ENCODE results near the gene F2R.
"Not testable (repeated sequence)": the region's sequence is repeated elsewhere in the genome, so short reads cannot be mapped to it uniquely, and the experiment has no call there.

F2R gene

GRCh38 chr5:76717222-76718083, 1.5 kb downstream of the F2R start:
- DNase-seq (ENCODE audit: extremely low read depth in 1 of 2, low read depth in 1 of 2): no peak

GRCh38 chr5:76718381-76718832, 2.5 kb downstream of the F2R start:
- DNase-seq (ENCODE audit: extremely low read depth in 1 of 2, low read depth in 1 of 2): no peak

- DNase-seq (ENCODE audit: extremely low read depth in 1 of 2, low read depth in 1 of 2): no peak
These were observed 3.0 kb downstream of the F2R start for GRCh38 chr5:76718880-76719279.

GRCh38 chr5:76720988-76721569, 5.2 kb downstream of the F2R start:
- no peak for DNase-seq (ENCODE audit: extremely low read depth in 1 of 2, low read depth in 1 of 2)

DNA sequence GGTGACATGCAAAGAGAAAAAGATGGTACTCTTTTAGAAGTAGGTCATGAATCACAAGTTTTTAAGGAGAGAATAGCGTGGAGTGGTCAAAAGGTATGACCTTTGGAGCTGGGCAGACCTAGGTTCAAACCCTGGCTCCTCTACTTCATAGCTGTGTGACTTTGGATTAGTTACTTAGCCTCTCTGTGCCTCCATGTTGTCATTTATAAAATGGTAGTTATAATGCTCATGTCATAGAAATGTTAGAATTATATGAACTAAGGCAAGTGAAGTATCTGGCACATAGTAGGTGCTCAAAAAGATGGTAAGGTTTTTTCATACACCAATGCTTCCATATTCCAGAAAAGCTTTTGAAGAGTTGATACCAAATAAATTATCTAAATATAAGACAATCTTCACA, 7.3 kb downstream of the F2R start:
- DNase-seq (ENCODE audit: extremely low read depth in 1 of 2, low read depth in 1 of 2): no peak

DNA sequence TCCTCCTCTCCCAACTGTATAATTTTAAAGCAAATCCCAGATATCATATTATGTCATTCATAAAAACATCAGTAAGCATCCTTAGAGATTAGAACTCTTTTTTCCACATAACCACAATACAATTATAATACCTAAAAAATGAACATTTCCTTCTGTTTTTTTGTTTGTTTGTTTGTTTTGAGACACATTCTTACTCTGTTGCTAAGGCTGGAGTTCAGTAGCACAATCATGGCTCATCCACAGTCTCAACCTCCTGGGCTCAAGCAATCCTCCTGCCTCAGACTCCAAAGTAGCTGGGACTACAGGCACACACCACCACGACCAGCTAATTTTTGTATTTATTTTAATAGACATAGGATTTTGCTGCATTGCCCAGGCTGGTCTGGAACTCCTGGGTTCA, 8.0 kb downstream of the F2R start:
- no peak for DNase-seq (ENCODE audit: extremely low read depth in 1 of 2, low read depth in 1 of 2)

DNA sequence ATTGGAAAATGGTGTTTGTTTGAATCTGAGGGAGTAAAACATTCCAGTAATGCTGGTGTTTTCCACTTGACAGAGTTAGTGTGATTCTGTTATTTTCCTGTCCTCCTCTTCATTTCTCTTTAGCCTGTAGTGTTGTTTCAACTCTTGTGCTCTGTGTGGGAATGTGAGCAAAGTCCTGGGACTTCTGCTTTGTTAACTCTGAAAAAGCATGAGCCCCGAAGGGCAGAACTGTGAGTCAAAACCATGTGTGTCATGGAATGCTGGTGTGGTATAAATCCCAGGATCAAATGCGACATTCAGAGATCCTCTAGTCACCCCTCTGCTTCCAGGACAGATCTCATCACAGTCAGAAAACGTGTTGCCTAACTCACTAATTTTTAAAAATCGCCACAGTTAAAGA, 8.9 kb downstream of the F2R start:
- DNase-seq (ENCODE audit: extremely low read depth in 1 of 2, low read depth in 1 of 2): no peak

- no peak for DNase-seq (ENCODE audit: extremely low read depth in 1 of 2, low read depth in 1 of 2)
These were observed 13.0 kb downstream of the F2R start for GRCh38 chr5:76728965-76729364.

DNA sequence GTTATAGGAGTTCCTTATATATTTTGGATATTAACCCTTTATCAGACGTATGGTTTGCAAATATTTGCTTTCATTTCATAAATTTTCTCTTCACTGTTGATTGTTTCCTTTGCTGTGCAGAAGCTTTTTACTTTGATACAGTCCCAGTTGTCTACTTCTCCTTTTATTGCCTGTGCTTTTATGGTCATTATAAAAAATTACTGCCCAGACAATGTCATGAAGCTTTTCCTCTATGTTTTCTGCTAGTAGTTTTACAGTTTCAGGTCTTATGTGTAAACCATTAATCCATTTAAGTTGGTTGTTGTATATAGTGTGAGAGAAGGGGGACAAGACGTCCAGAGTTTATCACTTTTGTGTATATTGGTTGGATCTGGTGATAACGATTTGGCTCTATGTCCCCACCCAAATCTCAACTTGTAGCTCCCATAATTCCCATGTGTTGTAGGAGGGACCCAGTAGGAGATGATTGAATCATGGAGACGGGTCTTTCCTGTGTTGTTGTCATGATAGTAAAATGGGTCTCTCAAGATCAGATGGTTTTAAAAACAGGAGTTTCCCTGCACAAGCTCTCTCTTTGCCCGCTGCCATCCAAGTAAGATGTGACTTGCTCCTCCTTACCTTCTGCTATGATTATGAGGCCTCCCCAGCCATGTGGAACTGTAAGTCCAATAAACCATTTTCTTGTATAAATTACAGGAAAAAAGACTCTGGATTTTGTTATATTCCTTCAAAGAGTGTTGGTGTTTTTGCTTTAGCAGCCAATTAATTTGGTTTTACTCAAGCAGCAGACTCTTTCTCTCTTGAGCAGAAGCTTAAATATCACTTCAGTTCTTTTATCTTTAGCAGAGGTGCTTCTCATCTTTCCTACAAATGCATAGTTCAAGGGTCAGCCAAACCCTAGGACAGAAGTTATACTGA, 13.7 kb downstream of the F2R start:
- no peak for DNase-seq (ENCODE audit: extremely low read depth in 1 of 2, low read depth in 1 of 2)

GRCh38 chr5:76732405-76733048, 16.6 kb downstream of the F2R start:
- DNase-seq (ENCODE audit: extremely low read depth in 1 of 2, low read depth in 1 of 2): no peak

GRCh38 chr5:76733049-76733417, 17.1 kb downstream of the F2R start:
- DNase-seq (ENCODE audit: extremely low read depth in 1 of 2, low read depth in 1 of 2): peak in 1 of 2 donors; percentile 24

DNA sequence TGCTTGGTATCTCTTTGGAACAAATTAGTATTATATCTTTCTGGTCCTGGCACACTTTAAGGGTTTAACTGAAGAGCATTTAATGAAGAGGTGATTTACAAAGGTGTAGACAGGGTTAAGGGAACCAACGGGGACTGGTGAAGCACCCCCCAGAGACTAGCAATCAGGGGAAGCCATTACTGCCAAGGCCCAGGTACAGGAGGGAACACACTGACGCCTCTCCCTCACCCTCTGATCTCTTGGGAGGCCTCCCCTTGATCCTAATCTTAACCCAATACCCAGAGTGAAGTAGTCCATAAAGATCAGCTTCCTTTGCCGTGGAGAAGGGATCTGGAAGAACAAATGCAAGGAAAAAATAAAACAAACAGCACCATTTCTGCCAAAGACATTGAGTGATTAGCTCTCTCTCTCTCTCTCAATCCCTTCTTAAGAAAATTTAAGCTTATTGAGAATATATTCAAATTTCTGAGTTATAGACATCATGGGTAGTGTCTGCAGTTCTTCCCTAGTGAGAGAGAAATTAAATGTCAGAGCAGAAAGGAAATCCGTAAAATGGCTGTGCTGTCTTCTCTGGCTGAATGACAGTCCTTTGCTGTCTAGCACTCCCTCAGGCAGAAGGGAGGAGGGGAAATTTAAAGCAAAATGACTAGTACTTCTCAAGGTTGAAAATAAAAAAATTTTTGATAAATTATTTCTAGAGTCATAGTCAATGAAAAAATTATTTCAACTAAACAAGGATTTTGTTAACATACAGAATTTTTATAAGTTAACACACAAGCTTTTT, 20.0 kb downstream of the F2R start:
- no peak for DNase-seq (ENCODE audit: extremely low read depth in 1 of 2, low read depth in 1 of 2)

GRCh38 chr5:76736679-76737556, 21.0 kb downstream of the F2R start:
- no peak for DNase-seq (ENCODE audit: extremely low read depth in 1 of 2, low read depth in 1 of 2)

DNA sequence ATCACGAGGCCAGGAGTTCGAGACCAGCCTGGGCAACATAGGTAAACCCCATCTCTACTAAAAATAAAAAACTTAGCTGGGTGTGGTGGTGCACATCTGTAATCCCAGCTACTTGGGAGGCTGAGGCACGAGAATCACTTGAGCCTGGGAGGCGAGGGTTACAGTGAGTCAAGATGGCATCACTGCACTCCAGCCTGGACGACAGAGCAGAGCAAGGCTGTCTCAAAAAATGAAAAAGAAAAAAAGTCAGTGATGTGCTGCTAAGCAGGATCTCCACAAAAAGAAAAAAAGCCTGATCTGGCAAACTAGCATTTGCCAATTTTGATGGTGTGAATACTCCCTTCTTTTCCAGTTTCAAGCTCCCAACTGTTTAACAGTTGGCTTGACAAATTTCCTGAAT, 21.9 kb downstream of the F2R start:
- DNase-seq (ENCODE audit: extremely low read depth in 1 of 2, low read depth in 1 of 2): no peak

DNA sequence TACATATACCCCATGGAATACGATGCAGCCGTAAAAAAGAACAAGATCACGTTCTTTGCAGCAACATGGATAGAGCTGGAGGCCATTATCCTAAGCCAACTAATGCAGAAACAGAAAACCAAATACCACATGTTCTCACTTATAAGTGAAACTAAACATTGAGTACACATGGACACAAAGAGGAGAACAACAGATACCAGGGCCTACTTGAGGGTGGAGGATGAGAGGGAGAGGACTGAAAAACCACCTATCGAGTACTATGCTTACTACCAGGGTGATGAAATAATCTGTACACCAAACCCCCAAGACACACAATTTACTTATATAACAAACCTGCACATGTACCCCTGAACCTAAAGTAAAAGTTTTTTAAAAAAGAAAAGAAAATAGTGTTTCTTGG, 25.6 kb downstream of the F2R start:
- not testable (repeated sequence) for DNase-seq (ENCODE audit: extremely low read depth in 1 of 2, low read depth in 1 of 2)

DNA sequence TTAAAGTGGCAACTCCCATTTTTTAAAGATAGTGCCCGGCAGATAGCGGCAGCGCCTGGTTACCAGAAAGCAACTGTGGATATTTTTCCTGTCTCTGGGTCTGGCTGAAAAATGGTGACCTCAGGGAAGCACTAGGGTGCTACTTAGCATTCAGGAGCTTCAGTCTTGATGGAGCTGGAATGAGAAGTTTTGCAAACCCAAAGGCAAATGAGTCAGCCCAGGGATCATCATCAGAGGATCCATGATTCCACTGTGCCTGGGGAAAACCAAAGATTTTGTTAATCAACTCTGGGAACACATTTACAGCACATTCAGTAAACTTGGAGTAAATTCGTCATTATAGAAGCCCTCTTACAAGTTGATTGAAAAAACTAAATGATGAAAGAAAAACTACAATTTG, 26.7 kb downstream of the F2R start:
- no peak for DNase-seq (ENCODE audit: extremely low read depth in 1 of 2, low read depth in 1 of 2)

GRCh38 chr5:76744632-76745031, 28.7 kb downstream of the F2R start:
- no peak for DNase-seq (ENCODE audit: extremely low read depth in 1 of 2, low read depth in 1 of 2)

DNA sequence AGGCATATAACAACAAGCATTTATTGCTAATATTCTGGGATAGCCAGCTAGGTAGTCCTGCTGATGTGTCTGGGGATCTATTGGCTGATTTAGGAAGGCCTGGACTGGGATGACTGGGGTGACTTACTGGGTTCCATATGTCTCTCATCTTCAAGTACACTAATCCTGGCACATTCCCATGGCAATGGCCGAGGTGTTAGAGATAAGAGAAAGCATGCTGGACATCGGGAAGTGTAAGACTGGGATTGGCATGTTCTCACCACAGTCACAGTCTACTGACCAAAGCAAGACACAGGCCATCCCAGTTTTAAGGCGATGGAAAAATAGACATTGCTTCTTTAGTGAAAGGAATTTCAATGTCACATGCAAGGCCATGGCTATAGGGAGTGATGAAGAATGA, 29.7 kb downstream of the F2R start:
- no peak for DNase-seq (ENCODE audit: extremely low read depth in 1 of 2, low read depth in 1 of 2)

- no peak for DNase-seq (ENCODE audit: extremely low read depth in 1 of 2, low read depth in 1 of 2)
These were observed 30.8 kb downstream of the F2R start for GRCh38 chr5:76746677-76747076.
